ENCODE data around the gene CDH22. TPM values are rescaled to one million over a fixed set of nuclear protein-coding genes. Genes with fewer than 3 reads are reported as not detected.

The CDH22 gene
- total RNA-seq, 4 donors from 2014 or later = 0.26 to 1.2 (median 0.35) TPM

- in situ Hi-C loops (cut with MboI; ENCODE audit: low sequenced_read_pairs in 4 of 4) (no loop called here), intact Hi-C loops (cut with DNase I; ENCODE audit: low total_unique reads) (loop anchor here (10.0 kb wide), 1 partner anchor 127 kb away; no protein-coding TSS in a partner anchor)
- Histone ChIP-seq H3K27me3 (no peaks in the 10 kb centered on the region), H3K4me1 (peaks cover 34 to 51% of the 10 kb centered on the region in 2 donors), H3K27ac (no peak overlapping the region), H3K36me3 (no peaks in the 10 kb centered on the region), H3K4me3 (no peak overlapping the region), H3K9me3 (no peaks in the 10 kb centered on the region)
- ATAC-seq = no peak
- TF ChIP-seq, protein P1, sequence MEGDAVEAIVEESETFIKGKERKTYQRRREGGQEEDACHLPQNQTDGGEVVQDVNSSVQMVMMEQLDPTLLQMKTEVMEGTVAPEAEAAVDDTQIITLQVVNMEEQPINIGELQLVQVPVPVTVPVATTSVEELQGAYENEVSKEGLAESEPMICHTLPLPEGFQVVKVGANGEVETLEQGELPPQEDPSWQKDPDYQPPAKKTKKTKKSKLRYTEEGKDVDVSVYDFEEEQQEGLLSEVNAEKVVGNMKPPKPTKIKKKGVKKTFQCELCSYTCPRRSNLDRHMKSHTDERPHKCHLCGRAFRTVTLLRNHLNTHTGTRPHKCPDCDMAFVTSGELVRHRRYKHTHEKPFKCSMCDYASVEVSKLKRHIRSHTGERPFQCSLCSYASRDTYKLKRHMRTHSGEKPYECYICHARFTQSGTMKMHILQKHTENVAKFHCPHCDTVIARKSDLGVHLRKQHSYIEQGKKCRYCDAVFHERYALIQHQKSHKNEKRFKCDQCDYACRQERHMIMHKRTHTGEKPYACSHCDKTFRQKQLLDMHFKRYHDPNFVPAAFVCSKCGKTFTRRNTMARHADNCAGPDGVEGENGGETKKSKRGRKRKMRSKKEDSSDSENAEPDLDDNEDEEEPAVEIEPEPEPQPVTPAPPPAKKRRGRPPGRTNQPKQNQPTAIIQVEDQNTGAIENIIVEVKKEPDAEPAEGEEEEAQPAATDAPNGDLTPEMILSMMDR (IDR thresholded peaks at IDR 0.05 in 4 of 5, conservative IDR thresholded peaks at IDR 0.05 in 1 of 5) = no peak
- TF ChIP-seq POLR2A (IDR thresholded peaks at IDR 0.05) = no peak
- DNase-seq = no peak
Observed at GRCh38 chr20:46217583-46217982, 90.7 kb downstream of the CDH22 start.

GRCh38 chr20:46216770-46217464 is 91.4 kb downstream of the CDH22 start:
- H3K36me3 ChIP-seq = no peaks in the 10 kb centered on the region
- ATAC-seq (no peak), DNase-seq (no peak)
- no peaks in the 10 kb centered on the region for H3K27me3 ChIP-seq
- no peaks in the 10 kb centered on the region for H3K9me3 ChIP-seq
- H3K4me1 ChIP-seq = peaks cover 27 to 44% of the 10 kb centered on the region in 2 donors
- no peak for TF ChIP-seq POLR2A (IDR thresholded peaks at IDR 0.05)
- TF ChIP-seq, protein P1 (IDR thresholded peaks at IDR 0.05 in 4 of 5, conservative IDR thresholded peaks at IDR 0.05 in 1 of 5) = no peak
- H3K4me3 ChIP-seq = no peak overlapping the region
- H3K27ac ChIP-seq = no peak overlapping the region
- intact Hi-C loops (cut with DNase I; ENCODE audit: low total_unique reads) = loop anchor here (10.0 kb wide), 1 partner anchor 128 kb away; no protein-coding TSS in a partner anchor
- in situ Hi-C loops (cut with MboI; ENCODE audit: low sequenced_read_pairs in 4 of 4) = no loop called here

GRCh38 chr20:46215913-46216707 is 92.2 kb downstream of the CDH22 start:
- no peak for TF ChIP-seq POLR2A (IDR thresholded peaks at IDR 0.05)
- TF ChIP-seq, protein P1 (IDR thresholded peaks at IDR 0.05 in 4 of 5, conservative IDR thresholded peaks at IDR 0.05 in 1 of 5) = no peak
- Histone ChIP-seq H3K36me3 (no peaks in the 10 kb centered on the region), H3K4me1 (peaks cover 19 to 36% of the 10 kb centered on the region in 2 donors), H3K27me3 (peaks cover 0 to under 1% (median 0%) of the 10 kb centered on the region in 3 donors), H3K4me3 (no peak overlapping the region), H3K27ac (peak overlapping the region; percentile 19 to 86 (median 66)), H3K9me3 (no peaks in the 10 kb centered on the region)
- ATAC-seq (peak; percentile 41 to 59), DNase-seq (peak; percentile 29 to 73)
- intact Hi-C loops (cut with DNase I; ENCODE audit: low total_unique reads) = loop anchor here (10.0 kb wide), 1 partner anchor 129 kb away; no protein-coding TSS in a partner anchor
- in situ Hi-C loops (cut with MboI; ENCODE audit: low sequenced_read_pairs in 4 of 4) = no loop called here

GRCh38 chr20:46214824-46215488 is 93.3 kb downstream of the CDH22 start:
- DNase-seq (no peak), ATAC-seq (peak in 1 of 2 donors; percentile 3)
- TF ChIP-seq POLR2A (IDR thresholded peaks at IDR 0.05) = no peak
- TF ChIP-seq, protein P1 (IDR thresholded peaks at IDR 0.05 in 4 of 5, conservative IDR thresholded peaks at IDR 0.05 in 1 of 5) = no peak
- in situ Hi-C loops (cut with MboI; ENCODE audit: low sequenced_read_pairs in 4 of 4) (no loop called here), intact Hi-C loops (cut with DNase I; ENCODE audit: low total_unique reads) (loop anchor here (1.0 to 10.0 kb wide), 2 partner anchors 45 to 130 kb away; no protein-coding TSS in a partner anchor)
- peaks cover 0 to 8% (median 4%) of the 10 kb centered on the region in 3 donors for H3K27me3 ChIP-seq
- H3K9me3 ChIP-seq = no peaks in the 10 kb centered on the region
- no peak overlapping the region for H3K4me3 ChIP-seq
- H3K36me3 ChIP-seq = no peaks in the 10 kb centered on the region
- peaks cover 19 to 26% of the 10 kb centered on the region in 2 donors for H3K4me1 ChIP-seq
- H3K27ac ChIP-seq = peak overlapping the region; percentile 70 to 86 (median 76)
